PC-9 (cell line): ENCODE measurements around the gene RASSF4. TPM values are rescaled to one million over a fixed set of nuclear protein-coding genes. Genes with fewer than 3 reads are reported as not detected.

Experiments used
- BruUV-seq: library from RNA; stranded (reverse); fragments of 400-500 nt; replicated peaks from 2 replicates; lab custom pipeline; 2021; lab: Mats Ljungman, UMichigan
- CTCF ChIA-PET: fragments of 300-600 bp; sonication (Branson Sonifier 250); formaldehyde crosslinking; loops from one replicate; lab custom pipeline; 2022; ENCODE audit warnings: antibody characterized with exemption; lab: Charles Lee
- POLR2A ChIA-PET: fragments of 300-600 bp; sonication (Branson Sonifier 250); formaldehyde crosslinking; loops from one replicate; lab custom pipeline; 2022; ENCODE audit warnings: antibody characterized with exemption; ENCODE audit not compliant: unreplicated experiment; lab: Charles Lee
- DNase-seq, 2 experiments: peaks; one replicate each; pipeline versions ENCODE4 v3.0.0 to v3.0.0-alpha.2; 2015 to 2022; ENCODE audit warnings: mixed read lengths in 1 of 2
- H2AFZ ChIP-seq: fragments of 200-600 bp; sonication (generic); 2 replicates; pipeline ENCODE4 v1.8.1; 2017; ENCODE audit warnings: antibody characterized with exemption
- H3F3A ChIP-seq: fragments of 200-600 bp; sonication (generic); 2 replicates; pipeline ENCODE4 v1.8.1; 2017; ENCODE audit warnings: antibody characterized with exemption, mild to moderate bottlenecking, low read depth; ENCODE audit not compliant: insufficient read depth
- H3K27ac ChIP-seq: fragments of 200-600 bp; sonication (generic); 2 replicates; pipeline ENCODE4 v1.6.1; 2016; ENCODE audit warnings: mixed run types
- H3K27me3 ChIP-seq: fragments of 200-600 bp; sonication (generic); 2 replicates; pipeline ENCODE4 v1.6.1; 2016; ENCODE audit warnings: low read depth, mixed run types; ENCODE audit not compliant: insufficient read depth
- H3K36me3 ChIP-seq: fragments of 200-600 bp; sonication (generic); 2 replicates; pipeline ENCODE4 v1.6.1; 2016; ENCODE audit warnings: low read depth, mixed run types
- H3K4me1 ChIP-seq: fragments of 200-600 bp; sonication (generic); replicated peaks from 2 replicates; pipeline ENCODE4 v1.6.1; 2016; ENCODE audit warnings: mixed run types; ENCODE audit not compliant: insufficient read depth
- H3K4me2 ChIP-seq: fragments of 200-600 bp; sonication (generic); 2 replicates; pipeline ENCODE4 v1.6.1; 2017; ENCODE audit warnings: mixed run types
- H3K4me3 ChIP-seq: fragments of 200-600 bp; sonication (generic); 2 replicates; pipeline ENCODE4 v1.6.1; 2016; ENCODE audit warnings: mixed run types
- H3K79me2 ChIP-seq: fragments of 200-600 bp; sonication (generic); 2 replicates; pipeline ENCODE4 v1.6.1; 2017; ENCODE audit warnings: low read depth, mixed run types
- H3K9me2 ChIP-seq: fragments of 200-600 bp; sonication (generic); 2 replicates; pipeline ENCODE4 v1.8.1; 2017; ENCODE audit warnings: mild to moderate bottlenecking; ENCODE audit not compliant: insufficient read depth
- H3K9me3 ChIP-seq: fragments of 200-600 bp; sonication (generic); 2 replicates; pipeline ENCODE4 v1.8.1; 2016; ENCODE audit warnings: low read depth; ENCODE audit not compliant: insufficient read depth
- H4K20me1 ChIP-seq: fragments of 200-600 bp; sonication (generic); 2 replicates; pipeline ENCODE4 v1.8.1; 2017; ENCODE audit not compliant: insufficient read depth
- EZH2 ChIP-seq: fragments of 200-600 bp; sonication (generic); IDR thresholded peaks from 2 replicates; pipeline ENCODE4 v1.8.0; 2017; ENCODE audit warnings: antibody characterized with exemption, low read depth
- intact Hi-C: fragments of 100-400 bp; cut with micrococcal nuclease; formaldehyde crosslinking; loops from one replicate; pipeline ENCODE4 v1.10.0; 2022; ENCODE audit not compliant: unreplicated experiment
- total RNA-seq: library from RNA; stranded (reverse); gene quantifications from 2 replicates; pipeline ENCODE4 v1.2.3, GENCODE V29; 2021
- TF ChIP-seq, protein P1 (sequence below): fragments of 200-600 bp; sonication (generic); conservative IDR thresholded peaks from 2 replicates; pipeline ENCODE4 v1.6.1; 2017; ENCODE audit warnings: mixed run types, antibody characterized with exemption, mild to moderate bottlenecking, moderate library complexity

The RASSF4 gene
- total RNA-seq, 1 experiment from 2014 or later: 6.5 TPM

- intact Hi-C loops: no loop called here
- DNase-seq: no peak
- H4K20me1 ChIP-seq: no peaks in the 10 kb centered on the region
- H3K4me2 ChIP-seq: no peak within 1 kb of the TSS
- H3K4me3 ChIP-seq: no peak within 1 kb of the TSS
- H3K27ac ChIP-seq: no peak within 1 kb of the TSS
- H3K27me3 ChIP-seq: peaks cover 85% of the 10 kb centered on the region
- no peaks in the 10 kb centered on the region for H3K9me3 ChIP-seq
- no peaks in the 10 kb centered on the region for H3F3A ChIP-seq
- H3K79me2 ChIP-seq: no peaks in the 10 kb centered on the region
- BruUV-seq: no TSS peak
- H3K4me1 ChIP-seq: no peaks in the 10 kb centered on the region
- H2AFZ ChIP-seq: no peak within 1 kb of the TSS
- CTCF ChIA-PET: no interaction called here
- no peaks in the 10 kb centered on the region for H3K9me2 ChIP-seq
- POLR2A ChIA-PET: no interaction called here
- TF ChIP-seq, protein P1, sequence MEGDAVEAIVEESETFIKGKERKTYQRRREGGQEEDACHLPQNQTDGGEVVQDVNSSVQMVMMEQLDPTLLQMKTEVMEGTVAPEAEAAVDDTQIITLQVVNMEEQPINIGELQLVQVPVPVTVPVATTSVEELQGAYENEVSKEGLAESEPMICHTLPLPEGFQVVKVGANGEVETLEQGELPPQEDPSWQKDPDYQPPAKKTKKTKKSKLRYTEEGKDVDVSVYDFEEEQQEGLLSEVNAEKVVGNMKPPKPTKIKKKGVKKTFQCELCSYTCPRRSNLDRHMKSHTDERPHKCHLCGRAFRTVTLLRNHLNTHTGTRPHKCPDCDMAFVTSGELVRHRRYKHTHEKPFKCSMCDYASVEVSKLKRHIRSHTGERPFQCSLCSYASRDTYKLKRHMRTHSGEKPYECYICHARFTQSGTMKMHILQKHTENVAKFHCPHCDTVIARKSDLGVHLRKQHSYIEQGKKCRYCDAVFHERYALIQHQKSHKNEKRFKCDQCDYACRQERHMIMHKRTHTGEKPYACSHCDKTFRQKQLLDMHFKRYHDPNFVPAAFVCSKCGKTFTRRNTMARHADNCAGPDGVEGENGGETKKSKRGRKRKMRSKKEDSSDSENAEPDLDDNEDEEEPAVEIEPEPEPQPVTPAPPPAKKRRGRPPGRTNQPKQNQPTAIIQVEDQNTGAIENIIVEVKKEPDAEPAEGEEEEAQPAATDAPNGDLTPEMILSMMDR: no peak
- TF ChIP-seq EZH2: no peak
- H3K36me3 ChIP-seq: no peaks in the 10 kb centered on the region
Measured at GRCh38 chr10:44911081-44911540, 48.5 kb upstream of the RASSF4 start, which contains the start of gene TMEM72. Gene TMEM72 (plus strand): TSS chr10:44911337. CDS start chr10:44911513, 176 bp downstream.

GRCh38 chr10:44911951-44912350, 47.7 kb upstream of the RASSF4 start:
- no peak for TF ChIP-seq EZH2
- TF ChIP-seq, protein P1: no peak
- Histone ChIP-seq H2AFZ (no peak overlapping the region), H3K36me3 (no peaks in the 10 kb centered on the region), H4K20me1 (no peaks in the 10 kb centered on the region), H3K9me2 (no peaks in the 10 kb centered on the region), H3K27me3 (peaks cover 85% of the 10 kb centered on the region), H3K4me3 (no peak overlapping the region), H3K79me2 (no peaks in the 10 kb centered on the region), H3K27ac (no peak overlapping the region), H3K4me1 (no peaks in the 10 kb centered on the region), H3K9me3 (no peaks in the 10 kb centered on the region), H3K4me2 (no peak overlapping the region), H3F3A (no peaks in the 10 kb centered on the region)
- no TSS peak for BruUV-seq
- intact Hi-C loops: no loop called here
- ChIA-PET POLR2A (no interaction called here), CTCF (no interaction called here)
- no peak for DNase-seq

- H3K36me3 ChIP-seq: no peaks in the 10 kb centered on the region
- H4K20me1 ChIP-seq: no peaks in the 10 kb centered on the region
- TF ChIP-seq EZH2: no peak
- TF ChIP-seq, protein P1: no peak
- 0 out of 2 replicates have a peak, but pooled peaks cover 4% of the 10 kb centered on the region for H3K9me3 ChIP-seq
- H3K9me2 ChIP-seq: no peaks in the 10 kb centered on the region
- ChIA-PET CTCF (no interaction called here), POLR2A (no interaction called here)
- no TSS peak for BruUV-seq
- H3K4me2 ChIP-seq: no peak overlapping the region
- intact Hi-C loops: no loop called here
- H3F3A ChIP-seq: no peaks in the 10 kb centered on the region
- H3K27me3 ChIP-seq: peaks cover 76% of the 10 kb centered on the region
- no peaks in the 10 kb centered on the region for H3K4me1 ChIP-seq
- H3K79me2 ChIP-seq: no peaks in the 10 kb centered on the region
- H3K4me3 ChIP-seq: no peak overlapping the region
- no peak for DNase-seq
- H3K27ac ChIP-seq: no peak overlapping the region
- H2AFZ ChIP-seq: no peak overlapping the region
Measured at GRCh38 chr10:44913350-44914081, 46.1 kb upstream of the RASSF4 start.
